ENCODE measurements around the gene RNU5B-1.

RNU5B-1 gene

DNA sequence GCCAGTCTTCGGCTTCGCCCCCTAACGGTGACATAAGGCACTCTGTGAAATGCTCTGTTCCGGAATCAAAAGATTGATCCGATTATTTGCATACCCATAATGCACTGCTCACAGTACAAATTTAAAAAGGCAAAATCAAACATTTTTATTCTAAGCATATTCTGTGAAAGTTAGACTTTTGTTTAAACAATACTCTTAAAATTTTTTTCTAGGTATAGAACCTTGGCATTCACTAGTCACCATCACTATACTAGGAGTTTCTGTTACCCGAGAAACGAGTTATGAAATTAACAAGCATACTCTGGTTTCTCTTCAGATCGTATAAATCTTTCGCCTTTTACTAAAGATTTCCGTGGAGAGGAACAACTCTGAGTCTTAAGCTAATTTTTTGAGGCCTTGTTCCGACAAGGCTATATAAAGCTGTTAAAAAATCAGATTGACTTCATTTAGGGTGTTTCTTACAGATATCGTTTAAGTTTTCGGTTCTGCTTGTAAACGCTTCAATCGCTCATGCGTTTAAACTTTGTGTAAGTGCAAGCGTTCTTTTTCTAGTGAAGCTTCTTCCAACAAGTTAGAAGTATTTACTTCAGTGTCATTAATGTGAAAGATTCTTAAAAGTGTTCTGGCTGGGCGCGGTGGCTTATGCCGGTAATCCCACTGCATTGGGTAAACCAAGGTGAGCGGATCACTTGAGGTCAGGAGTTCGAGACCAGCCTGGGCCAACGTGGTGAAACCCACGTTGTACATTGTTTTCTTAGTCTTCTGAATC, at the start of gene RNU5B-1:
Gene RNU5B-1, plus strand, starts transcription at position 297 of the 769 bp plus-strand sequence.
- TF ChIP-seq, protein P1, sequence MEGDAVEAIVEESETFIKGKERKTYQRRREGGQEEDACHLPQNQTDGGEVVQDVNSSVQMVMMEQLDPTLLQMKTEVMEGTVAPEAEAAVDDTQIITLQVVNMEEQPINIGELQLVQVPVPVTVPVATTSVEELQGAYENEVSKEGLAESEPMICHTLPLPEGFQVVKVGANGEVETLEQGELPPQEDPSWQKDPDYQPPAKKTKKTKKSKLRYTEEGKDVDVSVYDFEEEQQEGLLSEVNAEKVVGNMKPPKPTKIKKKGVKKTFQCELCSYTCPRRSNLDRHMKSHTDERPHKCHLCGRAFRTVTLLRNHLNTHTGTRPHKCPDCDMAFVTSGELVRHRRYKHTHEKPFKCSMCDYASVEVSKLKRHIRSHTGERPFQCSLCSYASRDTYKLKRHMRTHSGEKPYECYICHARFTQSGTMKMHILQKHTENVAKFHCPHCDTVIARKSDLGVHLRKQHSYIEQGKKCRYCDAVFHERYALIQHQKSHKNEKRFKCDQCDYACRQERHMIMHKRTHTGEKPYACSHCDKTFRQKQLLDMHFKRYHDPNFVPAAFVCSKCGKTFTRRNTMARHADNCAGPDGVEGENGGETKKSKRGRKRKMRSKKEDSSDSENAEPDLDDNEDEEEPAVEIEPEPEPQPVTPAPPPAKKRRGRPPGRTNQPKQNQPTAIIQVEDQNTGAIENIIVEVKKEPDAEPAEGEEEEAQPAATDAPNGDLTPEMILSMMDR (IDR thresholded peaks at IDR 0.05) = peak; percentile 0; the same call in 1 of the 2 replicates

DNA sequence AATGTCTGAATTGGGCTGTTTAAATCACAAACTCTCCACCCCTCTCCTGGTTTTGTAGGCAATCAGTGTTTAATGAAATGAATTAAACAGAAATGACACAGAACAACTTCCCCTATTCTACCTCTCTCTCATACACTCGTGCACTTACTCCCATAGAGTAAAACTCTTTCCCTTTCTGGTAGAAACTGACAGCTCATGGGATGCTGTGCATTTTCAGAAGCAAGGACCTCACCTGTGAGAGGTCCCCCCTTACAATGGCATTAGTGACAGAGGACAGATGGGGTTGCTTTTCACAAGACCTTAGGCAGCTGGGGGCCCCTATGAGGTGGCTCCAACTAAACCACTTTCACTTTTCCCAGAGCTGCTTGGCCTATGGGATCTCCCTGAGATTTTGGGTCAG, 49.7 kb upstream of the RNU5B-1 start:
- TF ChIP-seq, protein P1 (IDR thresholded peaks at IDR 0.05) = no peak

DNA sequence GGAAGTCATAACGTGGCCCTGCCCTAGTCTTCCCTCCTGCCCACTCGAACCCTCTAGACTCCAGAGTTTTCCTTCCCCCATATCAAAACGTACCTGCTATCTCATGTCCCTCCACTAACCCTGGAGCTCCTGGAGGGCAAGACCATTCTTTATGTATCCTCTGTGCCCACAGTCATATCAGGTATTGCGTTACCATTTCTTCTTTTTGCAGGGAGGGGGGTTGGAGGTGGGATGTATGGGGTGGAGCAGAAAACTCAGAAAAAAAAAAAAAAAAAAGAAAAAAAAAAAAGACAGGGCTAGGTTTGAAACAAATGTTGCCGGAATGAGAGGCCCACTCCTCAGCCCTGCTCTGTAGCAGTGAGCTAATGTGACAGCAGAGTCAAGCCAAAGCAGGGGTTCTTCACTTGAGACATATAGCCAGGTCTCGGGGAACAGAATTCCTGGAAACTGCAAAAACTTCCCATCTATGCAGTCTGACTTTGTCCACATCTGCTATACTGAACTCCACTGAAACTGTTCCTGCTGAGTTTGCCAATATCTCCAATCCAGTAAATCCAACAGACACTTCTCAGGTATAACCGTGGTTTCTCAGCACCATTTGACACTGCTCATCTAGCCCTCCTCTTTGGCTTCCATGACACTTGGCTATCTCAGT, 48.9 kb upstream of the RNU5B-1 start:
- TF ChIP-seq, protein P1 (IDR thresholded peaks at IDR 0.05) = no peak

DNA sequence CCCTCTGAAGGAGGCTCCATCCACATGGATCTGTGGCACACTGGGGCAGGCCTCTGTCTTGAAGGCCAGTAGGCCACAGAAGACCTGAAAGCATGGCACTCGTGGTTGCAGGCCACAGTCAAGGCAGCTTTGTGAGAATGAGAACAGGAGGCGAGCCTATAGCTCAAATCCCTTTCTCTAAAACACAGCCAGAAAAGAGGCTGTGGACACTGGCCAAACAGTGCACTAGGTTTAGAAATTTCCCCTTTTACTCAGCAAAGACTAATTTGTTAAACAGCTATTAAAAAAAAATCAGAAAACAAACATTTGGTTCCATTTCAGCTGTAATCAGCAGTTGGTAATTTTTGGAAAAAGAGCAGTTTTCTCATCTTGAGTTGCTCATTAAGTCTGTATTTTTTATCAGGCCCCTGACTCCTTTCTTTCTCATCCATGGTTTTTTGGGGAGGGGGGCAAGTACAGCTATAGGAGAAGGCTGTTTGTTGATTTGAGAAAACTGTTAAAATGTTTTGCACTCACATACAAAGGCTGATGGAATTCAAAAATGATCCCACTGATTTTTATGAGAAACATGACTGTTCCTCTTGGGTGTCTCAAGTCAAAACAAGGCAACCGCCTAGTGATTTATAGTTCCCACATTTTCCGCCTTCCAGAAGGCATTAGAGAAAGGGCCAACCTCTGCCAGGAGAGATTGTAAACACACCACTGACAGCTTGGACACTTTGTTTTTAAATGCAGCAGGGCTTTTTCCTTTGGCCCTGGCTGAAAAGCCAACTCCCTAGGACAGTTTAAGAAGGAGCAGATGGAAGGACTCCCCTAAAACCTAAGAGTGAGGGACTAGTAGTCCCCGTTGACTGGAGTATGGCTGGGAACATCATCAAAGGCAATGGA, 45.9 kb upstream of the RNU5B-1 start:
- TF ChIP-seq, protein P1 (IDR thresholded peaks at IDR 0.05) = no peak

- TF ChIP-seq, protein P1 (IDR thresholded peaks at IDR 0.05) = no peak
Observed at GRCh38 chr15:65259367-65259797, 45.1 kb upstream of the RNU5B-1 start.

GRCh38 chr15:65260968-65261367, 43.5 kb upstream of the RNU5B-1 start:
- TF ChIP-seq, protein P1 (IDR thresholded peaks at IDR 0.05) = no peak

DNA sequence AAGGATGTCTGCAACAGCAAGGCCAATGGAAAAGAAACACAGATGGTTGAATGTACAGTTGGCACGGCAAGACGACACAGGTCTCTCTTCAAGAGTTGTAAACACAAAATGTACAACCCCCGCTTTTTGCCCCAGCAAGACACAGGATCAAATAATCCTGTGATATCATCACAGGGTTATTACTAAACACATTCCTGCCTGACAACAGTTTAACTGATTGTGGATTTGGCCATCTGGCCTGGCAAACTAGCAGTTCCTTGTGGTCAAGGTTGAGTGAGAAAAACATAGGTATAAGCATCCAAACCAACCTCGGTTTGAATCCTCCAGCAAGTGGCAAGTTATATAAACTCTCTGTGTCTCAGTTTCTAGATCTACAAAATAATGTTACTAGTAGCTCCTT, 41.2 kb upstream of the RNU5B-1 start:
- TF ChIP-seq, protein P1 (IDR thresholded peaks at IDR 0.05) = no peak
